Stimulated activated CD8-positive, alpha-beta memory T cell treated with anti-CD3 and anti-CD28 coated beads, Interleukin-12 subunit alpha, Interleukin-12 subunit beta, amount 100 ng/mL, for 24 hours (primary cell): ENCODE measurements around the gene CNKSR2.

Experiments
- DNase-seq: peaks from one replicate; pipeline ENCODE4 v3.0.0-alpha.2; 2020; ENCODE audit errors: extremely low read depth

The CNKSR2 gene

DNA sequence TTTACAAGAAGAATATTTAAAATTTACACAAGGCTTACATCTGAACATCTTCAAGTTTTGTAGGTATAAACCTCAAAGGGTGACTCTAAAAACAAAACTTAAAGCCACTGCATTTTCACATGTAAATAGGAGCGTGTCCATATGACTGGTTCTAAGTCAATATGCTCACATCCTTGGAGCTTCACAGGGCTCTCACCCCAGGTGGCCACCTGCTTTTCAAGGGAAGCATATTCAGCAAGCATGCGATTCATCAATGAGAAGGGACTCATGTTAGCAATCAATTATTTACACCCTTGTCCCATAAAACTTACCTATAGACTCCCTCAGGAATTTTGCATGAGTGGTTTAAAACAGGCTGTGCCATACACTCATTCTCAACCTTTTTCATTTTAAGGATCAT, 301.7 kb downstream of the CNKSR2 start:
- DNase-seq, result no peak

DNA sequence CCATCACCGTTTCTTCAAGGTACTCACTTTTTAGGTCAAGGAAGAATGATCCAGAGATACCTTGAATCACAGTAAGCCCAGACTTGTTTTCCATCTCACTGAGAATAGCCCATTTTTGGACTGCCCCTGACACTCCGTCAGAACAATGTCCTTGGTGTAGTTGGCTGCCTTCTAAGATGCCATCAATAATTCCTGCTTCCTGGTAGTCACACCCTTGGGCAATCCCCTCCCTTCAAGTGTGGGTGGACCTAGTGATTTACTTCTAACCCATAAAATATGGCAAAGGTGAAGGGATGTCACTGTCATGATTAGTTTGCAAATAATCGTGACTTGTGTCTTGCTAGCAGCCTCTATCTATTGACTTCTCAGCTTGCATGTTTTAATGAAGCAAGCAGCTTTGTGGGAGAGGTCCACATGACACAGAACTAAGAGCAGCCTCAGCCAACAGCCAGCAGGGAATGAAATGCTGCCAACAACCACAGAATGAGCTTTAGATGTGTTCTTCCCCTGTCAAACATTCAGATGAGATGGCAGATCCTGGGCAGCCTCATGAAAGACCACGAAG, 303.9 kb downstream of the CNKSR2 start:
- no peak for DNase-seq

DNA sequence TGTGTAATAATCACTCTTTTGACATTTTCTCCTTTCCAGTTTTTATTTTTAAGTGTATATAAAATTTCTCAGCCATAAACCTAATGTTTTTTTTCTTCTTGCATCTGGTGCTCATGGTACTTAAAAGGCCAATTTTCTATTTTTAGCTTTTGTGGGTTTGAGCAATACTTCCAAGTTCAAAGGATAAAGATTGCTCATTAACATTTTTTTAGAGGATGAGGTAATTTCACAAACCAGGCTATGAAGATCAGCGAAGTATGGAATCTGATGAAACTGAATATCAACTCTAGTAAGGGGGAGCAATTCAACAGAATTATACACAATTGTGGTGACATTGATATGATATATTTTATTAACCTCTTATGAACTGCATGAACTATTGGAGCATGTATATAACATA, 309.7 kb downstream of the CNKSR2 start:
- no peak for DNase-seq

DNA sequence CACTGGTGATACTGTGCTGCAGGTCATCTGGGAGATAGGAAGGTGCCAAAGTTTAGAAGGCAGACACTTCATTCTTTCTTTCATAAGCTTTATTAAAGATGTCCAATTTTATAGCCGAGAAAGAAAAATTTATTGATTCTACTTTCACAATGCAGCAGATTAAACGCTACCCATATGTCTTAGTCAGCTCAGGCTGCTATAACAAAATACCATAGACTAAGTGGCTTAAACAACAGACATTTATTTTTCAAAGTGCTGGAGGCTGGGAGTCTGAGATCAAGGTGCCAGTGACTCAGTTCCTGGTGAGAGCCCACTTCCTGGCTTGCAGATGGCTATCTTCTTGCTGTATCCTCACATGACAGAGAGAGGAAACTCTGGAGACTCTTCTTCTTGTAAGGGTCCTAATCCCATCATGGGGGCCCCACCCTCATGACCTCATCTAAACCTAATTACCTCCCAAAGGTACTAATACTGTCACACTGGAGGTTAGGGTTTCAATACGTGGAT, 317.3 kb downstream of the CNKSR2 start:
- DNase-seq, result no peak

DNA sequence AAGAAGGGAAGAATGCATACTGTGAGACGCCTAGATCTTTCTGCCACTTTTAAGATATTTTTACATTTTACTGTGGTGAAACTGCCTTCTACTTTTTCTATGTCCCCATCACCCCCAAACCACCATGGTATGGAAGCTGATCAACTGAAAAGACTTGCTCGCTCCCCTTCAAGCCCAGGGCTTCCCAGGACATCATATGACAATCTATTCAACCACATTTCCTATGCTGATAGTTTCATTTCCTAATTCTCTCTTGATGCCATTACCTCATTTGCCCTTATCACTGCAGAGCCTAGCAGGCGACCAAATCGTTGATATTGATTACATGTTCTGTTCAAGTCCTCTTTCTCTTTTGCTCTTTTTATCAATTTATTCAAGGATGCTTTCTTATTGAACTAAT, 324.1 kb downstream of the CNKSR2 start:
- DNase-seq, result no peak

DNA sequence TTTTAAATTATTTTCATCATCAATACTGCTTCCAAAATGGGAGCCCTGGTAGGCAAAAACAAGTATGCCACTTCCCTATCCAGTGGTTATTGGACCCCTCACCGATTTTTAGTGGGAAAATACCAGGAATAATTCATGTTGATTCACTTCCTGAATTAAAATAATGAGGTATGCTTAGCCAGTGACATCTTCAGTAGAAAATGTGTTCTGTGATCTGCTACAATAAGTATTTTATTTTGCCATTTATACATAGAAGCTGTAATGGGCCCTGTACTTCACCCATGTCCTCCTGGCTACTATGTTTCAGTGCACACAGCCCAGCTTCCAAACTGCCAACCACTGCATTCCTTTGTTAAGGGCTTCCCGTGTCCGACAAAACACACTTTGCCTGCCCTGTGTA, 324.9 kb downstream of the CNKSR2 start:
- no peak for DNase-seq

DNA sequence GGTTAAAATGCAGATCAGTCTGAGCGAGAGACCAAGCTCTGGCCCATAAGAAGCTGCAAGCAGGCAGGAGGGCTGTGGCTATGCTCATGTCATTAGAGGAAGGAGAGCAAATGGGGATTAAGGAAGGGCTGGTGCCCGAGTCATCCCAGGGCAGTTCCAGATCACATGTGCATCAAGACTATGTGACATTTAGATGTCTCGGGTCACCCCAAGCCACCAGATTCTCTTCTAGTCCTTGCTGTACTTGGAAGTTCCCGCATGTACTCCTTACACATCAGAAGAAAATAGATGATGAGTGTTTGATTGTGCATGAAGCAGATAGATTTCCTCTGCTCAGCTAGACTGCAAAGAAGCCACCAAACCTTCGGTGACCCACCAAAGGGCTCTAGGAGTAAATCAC, 326.1 kb downstream of the CNKSR2 start:
- DNase-seq, result no peak

DNA sequence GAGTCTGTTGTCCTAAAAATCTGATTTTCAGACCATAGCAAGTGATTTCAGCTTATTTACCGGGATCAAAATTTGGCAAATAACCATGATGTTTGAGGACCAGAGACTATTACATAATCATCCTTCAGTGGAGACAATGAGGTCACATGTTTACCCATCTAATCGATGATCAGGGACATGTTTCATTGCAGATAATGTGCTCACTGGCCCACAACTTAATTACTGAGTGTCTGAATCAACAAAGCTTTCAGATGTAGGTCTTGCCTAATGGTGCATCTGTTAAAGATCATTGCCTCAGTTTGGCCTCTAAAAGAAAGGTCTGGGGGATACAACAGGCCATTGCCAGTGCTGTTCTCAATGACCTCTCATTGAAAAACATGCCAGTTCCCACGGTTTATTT, 326.7 kb downstream of the CNKSR2 start:
- no peak for DNase-seq

DNA sequence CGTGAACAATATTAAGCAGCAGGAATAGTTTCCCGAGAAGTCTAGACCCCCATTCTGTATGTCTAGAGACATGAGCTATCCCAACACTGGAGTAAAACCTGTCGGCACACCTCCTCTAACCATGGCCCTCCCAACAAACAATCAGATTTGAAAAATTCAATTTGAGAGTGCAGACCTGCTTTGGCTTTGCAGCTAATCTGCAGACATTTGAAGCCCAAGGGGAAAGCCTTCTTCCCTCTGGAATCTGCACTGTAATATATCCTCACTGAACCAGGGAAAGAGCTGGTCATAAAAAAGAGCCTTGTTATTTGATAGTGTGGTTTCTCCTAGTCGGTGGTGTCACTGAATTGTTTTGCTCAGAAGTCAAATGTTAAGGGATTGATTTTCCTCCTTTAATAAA, 328.5 kb downstream of the CNKSR2 start:
- no peak for DNase-seq
